ENCODE data around the gene MSH5.

The MSH5 gene

GRCh38 chr6:31740397-31741223 is 805 bp downstream of the MSH5 start:
- Histone ChIP-seq H2AFZ (ENCODE audit: low read length) (no peak overlapping the region), H3K36me3 (ENCODE audit: insufficient read depth, low read length) (no peaks in the 10 kb centered on the region), H3F3A (ENCODE audit: low read depth) (peaks cover 10% of the 10 kb centered on the region), H4K20me1 (ENCODE audit: insufficient read depth, low read length, poor library complexity, severe bottlenecking) (peaks cover 4% of the 10 kb centered on the region), H3K79me2 (ENCODE audit: insufficient read depth, low read length) (peaks cover 42% of the 10 kb centered on the region), H3K9me3 (ENCODE audit: insufficient read depth, low read depth, low read length) (no peaks in the 10 kb centered on the region), H3K4me2 (ENCODE audit: low read depth, low read length, poor library complexity, severe bottlenecking) (peak overlapping the region; percentile 74), H3K4me1 (ENCODE audit: insufficient read depth, low read length, poor library complexity, severe bottlenecking) (peaks cover 48% of the 10 kb centered on the region), H3K9me2 (replicated peaks; ENCODE audit: low read depth, low read length) (no peaks in the 10 kb centered on the region), H3K9ac (ENCODE audit: low read depth, low read length, poor library complexity, severe bottlenecking) (peak overlapping the region; percentile 100), H3K4me3 (ENCODE audit: low read length, poor library complexity, severe bottlenecking) (peak overlapping the region; percentile 100), H3K27me3 (ENCODE audit: insufficient read depth, low read length, poor library complexity, severe bottlenecking) (peaks cover 5% of the 10 kb centered on the region)
- no peak for TF ChIP-seq CTCF (conservative IDR thresholded peaks at IDR 0.05; ENCODE audit: low read length)
- TF ChIP-seq EZH2phosphoT487 (IDR thresholded peaks at IDR 0.05; ENCODE audit: borderline replicate concordance), result no peak

DNA sequence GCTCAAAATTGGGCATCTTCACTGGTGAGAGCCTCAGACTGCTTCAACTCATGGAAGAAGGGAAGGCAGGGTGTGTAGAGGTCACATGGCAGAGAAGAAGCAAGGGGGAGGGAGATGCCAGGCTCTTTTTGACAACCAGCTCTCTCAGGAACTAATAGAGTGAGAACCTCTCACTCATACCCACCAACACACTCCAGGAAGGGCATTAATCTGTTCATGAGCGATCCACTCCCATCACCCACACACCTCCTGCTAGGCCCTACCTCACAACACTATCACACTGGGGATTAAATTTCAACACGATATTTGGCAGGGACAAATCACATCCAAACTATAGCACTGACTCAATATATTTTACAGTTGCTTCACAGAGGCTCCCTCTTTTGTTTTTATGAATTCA is 2.0 kb downstream of the MSH5 start:
- H3K4me2 ChIP-seq (ENCODE audit: low read depth, low read length, poor library complexity, severe bottlenecking), result peak overlapping the region; percentile 74

DNA sequence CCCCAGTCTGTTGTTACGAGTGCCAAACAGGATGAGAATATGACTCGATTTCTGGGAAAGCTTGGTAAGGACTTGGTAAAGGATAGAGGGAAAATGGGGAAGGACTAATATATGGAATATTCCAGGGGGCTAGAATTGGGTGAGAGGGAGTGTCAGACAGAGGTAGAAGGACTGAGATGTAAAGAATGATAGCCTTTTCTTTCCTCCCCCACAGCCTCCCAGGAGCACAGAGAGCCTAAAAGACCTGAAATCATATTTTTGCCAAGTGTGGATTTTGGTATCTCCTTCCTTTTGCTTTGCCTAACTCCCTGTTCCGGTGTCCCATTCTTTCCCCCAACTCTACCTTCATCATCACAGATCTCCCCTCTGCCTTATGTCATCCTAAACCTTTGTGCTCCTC is 3.1 kb downstream of the MSH5 start:
- no peak overlapping the region for H2AFZ ChIP-seq (ENCODE audit: low read length)
- no peak for TF ChIP-seq CTCF (conservative IDR thresholded peaks at IDR 0.05; ENCODE audit: low read length)
- no peak for TF ChIP-seq EZH2phosphoT487 (IDR thresholded peaks at IDR 0.05; ENCODE audit: borderline replicate concordance)
- H3K79me2 ChIP-seq (ENCODE audit: insufficient read depth, low read length), result peaks cover 28% of the 10 kb centered on the region
- H3K4me3 ChIP-seq (ENCODE audit: low read length, poor library complexity, severe bottlenecking), result no peak overlapping the region
- H3F3A ChIP-seq (ENCODE audit: low read depth), result peaks cover 3% of the 10 kb centered on the region; the same call in 1 of the 2 replicates
- no peak overlapping the region for H3K9ac ChIP-seq (ENCODE audit: low read depth, low read length, poor library complexity, severe bottlenecking)
- no peaks in the 10 kb centered on the region for H3K36me3 ChIP-seq (ENCODE audit: insufficient read depth, low read length)
- H3K4me2 ChIP-seq (ENCODE audit: low read depth, low read length, poor library complexity, severe bottlenecking), result peak overlapping the region; percentile 1
- no peaks in the 10 kb centered on the region for H3K27me3 ChIP-seq (ENCODE audit: insufficient read depth, low read length, poor library complexity, severe bottlenecking)
- no peaks in the 10 kb centered on the region for H4K20me1 ChIP-seq (ENCODE audit: insufficient read depth, low read length, poor library complexity, severe bottlenecking)
- peaks cover 38% of the 10 kb centered on the region for H3K4me1 ChIP-seq (ENCODE audit: insufficient read depth, low read length, poor library complexity, severe bottlenecking)
- no peaks in the 10 kb centered on the region for H3K9me2 ChIP-seq (replicated peaks; ENCODE audit: low read depth, low read length)
- H3K9me3 ChIP-seq (ENCODE audit: insufficient read depth, low read depth, low read length), result no peaks in the 10 kb centered on the region

More for the DNA sequence above, 2.0 kb downstream of the MSH5 start:
- Histone ChIP-seq H4K20me1 (ENCODE audit: insufficient read depth, low read length, poor library complexity, severe bottlenecking) (no peaks in the 10 kb centered on the region), H3K9ac (ENCODE audit: low read depth, low read length, poor library complexity, severe bottlenecking) (peak overlapping the region; percentile 100), H3K9me3 (ENCODE audit: insufficient read depth, low read depth, low read length) (no peaks in the 10 kb centered on the region), H3K4me3 (ENCODE audit: low read length, poor library complexity, severe bottlenecking) (peak overlapping the region; percentile 100), H3K27me3 (ENCODE audit: insufficient read depth, low read length, poor library complexity, severe bottlenecking) (no peaks in the 10 kb centered on the region), H3K79me2 (ENCODE audit: insufficient read depth, low read length) (peaks cover 30% of the 10 kb centered on the region), H3F3A (ENCODE audit: low read depth) (peaks cover 8% of the 10 kb centered on the region), H3K4me1 (ENCODE audit: insufficient read depth, low read length, poor library complexity, severe bottlenecking) (peaks cover 44% of the 10 kb centered on the region), H3K9me2 (replicated peaks; ENCODE audit: low read depth, low read length) (no peaks in the 10 kb centered on the region), H3K36me3 (ENCODE audit: insufficient read depth, low read length) (no peaks in the 10 kb centered on the region), H2AFZ (ENCODE audit: low read length) (no peak overlapping the region)
- TF ChIP-seq CTCF (conservative IDR thresholded peaks at IDR 0.05; ENCODE audit: low read length), result no peak
- no peak for TF ChIP-seq EZH2phosphoT487 (IDR thresholded peaks at IDR 0.05; ENCODE audit: borderline replicate concordance)

Measured in Loucy (cell line).